Sigmoid colon (tissue), 7 donors: ENCODE data around the gene CCDC92. TPM values are rescaled to one million over a fixed set of nuclear protein-coding genes. Genes with fewer than 3 reads are reported as not detected.

ENCODE experiments used
- DNase-seq: peaks from one replicate; pipeline ENCODE4 v3.0.0-alpha.2; 2019
- H3K27ac ChIP-seq, 4 donors: fragments of 200-600 bp; sonication (generic); one replicate each; pipeline ENCODE4 v1.5.1; 2016 to 2019; ENCODE audit warnings: mild to moderate bottlenecking in 1 of 4
- H3K27me3 ChIP-seq, 3 donors: fragments of 200-600 bp; sonication (generic); one replicate each; pipeline ENCODE4 v1.5.1; 2019; ENCODE audit warnings: mild to moderate bottlenecking in 1 of 3
- H3K36me3 ChIP-seq, 4 donors: fragments of 200-600 bp; sonication (generic); one replicate each; pipeline ENCODE4 v1.5.1; 2016 to 2019
- H3K4me1 ChIP-seq, 4 donors: fragments of 200-600 bp; sonication (generic); one replicate each; pipeline ENCODE4 v1.5.1; 2017 to 2019
- H3K4me3 ChIP-seq, 4 donors: fragments of 200-600 bp; sonication (generic); one replicate each; pipeline ENCODE4 v1.5.1; 2017 to 2019; ENCODE audit warnings: mild to moderate bottlenecking in 2 of 4, moderate library complexity in 1 of 4
- H3K9me3 ChIP-seq, 4 donors: fragments of 200-600 bp in 3 of 4; sonication (generic) in 3 of 4; one replicate each; pipeline versions ENCODE4 v1.5.1 to v1.6.1; 2013 to 2019
- EP300 ChIP-seq, 4 donors: sonication (generic); formaldehyde crosslinking; IDR thresholded peaks; one replicate each; pipeline ENCODE4 v1.6.1; 2017; ENCODE audit warnings: antibody characterized with exemption in 4 of 4
- POLR2A ChIP-seq, 2 donors: fragments of 450-650 bp; IDR thresholded peaks; one replicate each; pipeline ENCODE4 v1.6.1; 2016; ENCODE audit warnings: antibody characterized with exemption in 2 of 2, mild to moderate bottlenecking in 2 of 2, moderate library complexity in 2 of 2
- POLR2AphosphoS5 ChIP-seq, 4 donors: sonication (generic); formaldehyde crosslinking; IDR thresholded peaks; one replicate each; pipeline ENCODE4 v1.6.1; 2017; ENCODE audit warnings: antibody characterized with exemption in 4 of 4
- WGBS, 2 donors: extraction: QIAGEN DNeasy Blood & Tissue Kit; methylation state at CpG; one replicate each; pipeline ENCODE4 v1.1.7; 2013; 5-methylcytosine and 5-hydroxymethylcytosine counted together
- intact Hi-C: fragments of 100-400 bp; cut with DNase I; formaldehyde crosslinking; loops from one replicate; pipeline ENCODE4 v1.15.1; 2023
- polyA plus RNA-seq, 3 donors: library from polyadenylated mRNA; stranded (reverse); fragments of 200-250 nt; gene quantifications; one replicate each; pipeline ENCODE4 v1.2.3, GENCODE V29; 2013
- total RNA-seq, 4 donors: library from RNA; depleted of rRNA; stranded (reverse); fragments of >200 nt; gene quantifications; one replicate each; pipeline ENCODE4 v1.1.0, GENCODE V29; 2016
- TF ChIP-seq, protein P1 (sequence below), 4 experiments: fragments of 450-650 bp in 3 of 4; fragments of 200-600 bp in 1 of 4; IDR thresholded peaks; one replicate each; pipeline ENCODE4 v1.5.1; 2016 to 2019; ENCODE audit warnings: antibody characterized with exemption in 4 of 4, mild to moderate bottlenecking in 3 of 4, moderate library complexity in 2 of 4
- donor health status: healthy with polysubstance abuse.
- donor health status: Bipolar disorder and iron deficiency.
- donor health status: healthy.

Gene CCDC92, protein sequence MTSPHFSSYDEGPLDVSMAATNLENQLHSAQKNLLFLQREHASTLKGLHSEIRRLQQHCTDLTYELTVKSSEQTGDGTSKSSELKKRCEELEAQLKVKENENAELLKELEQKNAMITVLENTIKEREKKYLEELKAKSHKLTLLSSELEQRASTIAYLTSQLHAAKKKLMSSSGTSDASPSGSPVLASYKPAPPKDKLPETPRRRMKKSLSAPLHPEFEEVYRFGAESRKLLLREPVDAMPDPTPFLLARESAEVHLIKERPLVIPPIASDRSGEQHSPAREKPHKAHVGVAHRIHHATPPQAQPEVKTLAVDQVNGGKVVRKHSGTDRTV
- total RNA-seq (10 to 100 TPM; 20.7 to 54.0 (median 29.1) TPM), polyA plus RNA-seq (10 to 100 TPM; 18.5 to 24.0 (median 20.7) TPM)

DNA sequence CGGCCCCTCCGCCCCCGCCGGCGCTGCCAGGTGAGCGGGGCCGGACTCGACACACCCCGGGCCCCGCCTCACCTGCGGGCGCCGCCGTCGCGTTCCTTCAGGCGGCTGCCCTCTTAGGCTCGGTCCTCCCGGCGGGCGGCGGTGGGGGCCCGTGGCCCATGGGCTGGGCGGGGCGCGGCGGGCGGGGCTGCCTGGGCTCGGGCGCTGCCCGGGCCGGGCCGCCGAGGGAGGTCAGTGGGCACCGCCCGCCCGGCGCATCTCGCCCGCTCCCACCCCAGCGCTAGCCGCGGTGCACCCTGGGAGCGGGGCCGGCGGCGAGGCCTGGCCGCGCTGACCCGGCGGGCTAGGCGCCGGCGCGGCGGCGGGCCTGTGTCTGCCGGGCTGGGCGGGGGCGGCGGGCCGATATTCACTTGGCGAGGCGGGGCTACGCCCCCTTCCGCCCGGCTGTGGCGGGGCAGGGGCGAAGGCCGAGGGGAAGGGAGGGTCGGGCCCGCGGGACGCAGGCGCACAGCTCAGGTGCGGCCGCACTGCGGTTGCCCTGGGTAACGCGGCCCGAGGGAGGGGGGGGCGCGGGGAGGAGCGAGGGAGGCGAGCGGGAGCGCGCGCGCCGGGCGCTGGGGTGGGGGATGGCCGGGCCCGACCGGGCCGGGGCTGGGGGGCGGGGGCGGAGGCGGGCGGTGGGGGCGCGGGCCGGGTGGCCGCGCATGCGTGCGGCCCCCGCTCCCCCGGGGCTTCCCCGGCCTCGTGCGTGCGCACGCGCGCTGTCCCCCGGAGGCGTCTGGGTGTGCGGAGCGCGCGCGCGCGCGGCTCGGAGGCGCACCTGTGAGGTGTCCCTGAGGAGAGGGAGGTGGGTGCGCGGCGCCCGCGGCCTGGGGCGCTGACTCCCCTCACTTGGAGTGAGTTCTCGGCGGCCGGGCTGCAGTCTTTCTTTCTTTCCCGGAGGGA, at the start of gene CCDC92, which contains the start of gene ZNF664:
CCDC92 (minus strand) TSS at position 375 of the 945 bp plus-strand sequence. CDS start 28,526 bp downstream, outside the sequence.
ZNF664 (plus strand) TSS at position 759 of the 945 bp plus-strand sequence. CDS start 38,930 bp downstream, outside the sequence.
- TF ChIP-seq POLR2AphosphoS5 (IDR thresholded peaks at IDR 0.05) (peak; percentile 13 to 73 (median 67)), EP300 (IDR thresholded peaks at IDR 0.05) (no peak)
- intact Hi-C loops, result loop anchor here (5.0 kb wide), 1 partner anchor 260 kb away; the partner anchor contains the start of gene ATP6V0A2
- Histone ChIP-seq H3K36me3 (peaks cover 0 to 3% (median 0%) of the 10 kb centered on the region in 4 donors), H3K4me3 (peak within 1 kb of the TSS; percentile 83 to 98 (median 94)), H3K27ac (peak within 1 kb of the TSS; percentile 92 to 97 (median 94)), H3K9me3 (no peaks in the 10 kb centered on the region), H3K4me1 (peaks cover 0 to 28% (median 21%) of the 10 kb centered on the region in 4 donors), H3K27me3 (no peaks in the 10 kb centered on the region)
- WGBS, 2 donors, result 1% methylated on average over 138 of the region's 138 CpGs
- DNase-seq, result peak; percentile 95

DNA sequence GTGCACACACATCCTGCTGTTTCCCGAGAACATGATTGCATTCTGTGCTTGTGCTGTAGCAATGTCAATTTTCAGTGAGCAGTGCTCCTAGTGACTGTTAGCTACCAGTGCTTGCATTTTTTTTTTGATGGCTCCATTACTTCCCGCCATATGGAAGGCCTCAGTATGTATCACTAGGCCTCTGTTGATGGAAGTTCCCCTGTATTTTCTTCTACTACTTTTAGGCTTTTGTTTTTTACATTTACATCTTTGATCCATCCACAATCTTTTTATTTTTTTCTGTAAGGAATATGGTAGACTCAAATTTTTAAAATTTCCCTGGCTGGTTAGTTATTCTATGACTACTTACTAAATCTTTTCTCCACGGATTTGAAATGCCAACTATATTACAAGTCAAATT, 49.5 kb upstream of the CCDC92 start:
- intact Hi-C loops, result no loop called here
- H3K36me3 ChIP-seq, result no peaks in the 10 kb centered on the region
- peaks cover 0 to 9% (median 5%) of the 10 kb centered on the region in 4 donors for H3K4me1 ChIP-seq
- no peaks in the 10 kb centered on the region for H3K27me3 ChIP-seq
- H3K27ac ChIP-seq, result no peak overlapping the region
- TF ChIP-seq EP300 (IDR thresholded peaks at IDR 0.05) (no peak), POLR2AphosphoS5 (IDR thresholded peaks at IDR 0.05) (no peak), POLR2A (IDR thresholded peaks at IDR 0.05) (no peak)
- TF ChIP-seq, protein P1, sequence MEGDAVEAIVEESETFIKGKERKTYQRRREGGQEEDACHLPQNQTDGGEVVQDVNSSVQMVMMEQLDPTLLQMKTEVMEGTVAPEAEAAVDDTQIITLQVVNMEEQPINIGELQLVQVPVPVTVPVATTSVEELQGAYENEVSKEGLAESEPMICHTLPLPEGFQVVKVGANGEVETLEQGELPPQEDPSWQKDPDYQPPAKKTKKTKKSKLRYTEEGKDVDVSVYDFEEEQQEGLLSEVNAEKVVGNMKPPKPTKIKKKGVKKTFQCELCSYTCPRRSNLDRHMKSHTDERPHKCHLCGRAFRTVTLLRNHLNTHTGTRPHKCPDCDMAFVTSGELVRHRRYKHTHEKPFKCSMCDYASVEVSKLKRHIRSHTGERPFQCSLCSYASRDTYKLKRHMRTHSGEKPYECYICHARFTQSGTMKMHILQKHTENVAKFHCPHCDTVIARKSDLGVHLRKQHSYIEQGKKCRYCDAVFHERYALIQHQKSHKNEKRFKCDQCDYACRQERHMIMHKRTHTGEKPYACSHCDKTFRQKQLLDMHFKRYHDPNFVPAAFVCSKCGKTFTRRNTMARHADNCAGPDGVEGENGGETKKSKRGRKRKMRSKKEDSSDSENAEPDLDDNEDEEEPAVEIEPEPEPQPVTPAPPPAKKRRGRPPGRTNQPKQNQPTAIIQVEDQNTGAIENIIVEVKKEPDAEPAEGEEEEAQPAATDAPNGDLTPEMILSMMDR (IDR thresholded peaks at IDR 0.05), result no peak
- 94 to 95% methylated on average over 3 of the region's 3 CpGs for WGBS, 2 donors
- DNase-seq, result no peak
- no peaks in the 10 kb centered on the region for H3K9me3 ChIP-seq
- H3K4me3 ChIP-seq, result no peak overlapping the region

DNA sequence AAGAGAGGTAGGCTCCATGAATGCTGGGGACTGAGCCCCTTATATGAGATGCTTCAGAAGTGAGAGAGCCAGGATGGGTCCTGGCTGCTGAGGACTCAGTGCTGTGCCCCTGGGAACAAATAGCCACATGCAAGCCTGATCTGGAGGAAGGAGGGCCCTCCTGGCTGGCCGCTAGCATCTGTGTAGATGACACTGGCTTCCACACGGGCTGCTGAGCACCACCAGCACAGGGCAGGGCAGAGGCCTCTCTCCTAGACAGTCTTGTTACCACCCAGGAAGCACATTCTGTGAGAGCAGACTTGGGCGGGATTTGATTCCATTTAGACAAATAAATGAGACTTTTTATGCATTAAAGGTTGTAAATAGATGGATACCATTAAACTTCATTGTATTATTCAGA, 48.4 kb upstream of the CCDC92 start:
- Histone ChIP-seq H3K9me3 (no peaks in the 10 kb centered on the region), H3K36me3 (no peaks in the 10 kb centered on the region), H3K27ac (no peak overlapping the region), H3K27me3 (no peaks in the 10 kb centered on the region), H3K4me1 (peaks cover 0 to 4% (median 1%) of the 10 kb centered on the region in 4 donors), H3K4me3 (no peak overlapping the region)
- intact Hi-C loops, result no loop called here
- DNase-seq, result no peak
- WGBS, 2 donors, result 67 to 73% methylated on average over 3 of the region's 3 CpGs
- TF ChIP-seq, protein P1 (IDR thresholded peaks at IDR 0.05), result no peak
- no peak for TF ChIP-seq POLR2AphosphoS5 (IDR thresholded peaks at IDR 0.05)
- TF ChIP-seq POLR2A (IDR thresholded peaks at IDR 0.05), result no peak
- TF ChIP-seq EP300 (IDR thresholded peaks at IDR 0.05), result no peak

DNA sequence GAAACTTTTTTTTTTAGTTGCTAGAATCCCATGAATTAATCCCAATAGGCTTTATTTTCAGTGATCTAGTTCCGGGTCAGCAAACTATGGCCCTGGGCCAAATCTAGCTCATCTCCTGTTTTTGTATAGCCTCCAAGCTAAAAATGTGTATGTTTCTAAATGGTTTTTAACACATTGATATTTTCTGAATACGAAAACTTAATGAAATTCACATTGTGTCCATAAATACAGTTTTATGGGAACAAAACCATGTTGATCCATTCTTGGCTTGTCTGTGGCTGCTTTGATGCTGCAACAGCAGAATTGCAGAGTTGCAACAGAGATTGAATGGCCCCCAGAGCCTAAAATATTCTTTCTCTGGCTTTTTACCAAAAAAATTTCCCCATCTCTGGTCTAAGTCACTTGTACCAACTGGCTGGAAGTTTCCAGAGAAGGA, 47.9 kb upstream of the CCDC92 start:
- Histone ChIP-seq H3K27ac (no peak overlapping the region), H3K36me3 (no peaks in the 10 kb centered on the region), H3K4me1 (peaks cover 0 to 4% (median 1%) of the 10 kb centered on the region in 4 donors), H3K27me3 (no peaks in the 10 kb centered on the region), H3K4me3 (no peak overlapping the region), H3K9me3 (no peaks in the 10 kb centered on the region)
- TF ChIP-seq, protein P1 (IDR thresholded peaks at IDR 0.05), result no peak
- TF ChIP-seq EP300 (IDR thresholded peaks at IDR 0.05) (no peak), POLR2AphosphoS5 (IDR thresholded peaks at IDR 0.05) (no peak), POLR2A (IDR thresholded peaks at IDR 0.05) (no peak)
- no peak for DNase-seq
- intact Hi-C loops, result no loop called here
- 79 to 90% methylated on average over 2 of the region's 2 CpGs for WGBS, 2 donors
